ENCODE results near the gene CARM1.
"Not testable (repeated sequence)": the region's sequence is repeated elsewhere in the genome, so short reads cannot be mapped to it uniquely, and the experiment has no call there.

The CARM1 gene

DNA sequence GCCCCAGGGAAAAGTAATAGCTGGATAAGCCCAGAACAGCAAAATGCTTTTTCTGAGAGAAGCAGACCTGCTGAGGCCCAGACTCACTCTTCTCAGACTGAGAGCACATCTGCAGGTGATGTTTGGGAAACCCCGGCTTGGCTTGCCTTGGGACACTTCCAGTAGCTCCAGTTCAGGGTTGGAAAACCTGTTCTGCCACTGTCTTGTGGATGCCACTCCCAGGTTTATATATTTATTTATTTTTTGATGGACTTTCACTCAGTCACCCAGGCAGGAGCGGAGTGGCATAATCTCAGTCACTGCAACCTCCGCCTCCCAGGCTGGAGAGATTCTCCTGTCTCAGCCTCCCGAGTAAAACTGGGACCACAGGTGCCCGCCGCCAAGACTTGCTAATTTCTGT lies 81.5 kb downstream of the CARM1 start:
- Histone ChIP-seq H3K4me3 (ENCODE audit: low read depth, low read length) (no peak overlapping the region), H3K36me3 (no peaks in the 10 kb centered on the region), H3K27me3 (ENCODE audit: insufficient read depth, low read depth, severe bottlenecking) (no peaks in the 10 kb centered on the region), H3K27ac (no peak overlapping the region), H3K9me3 (ENCODE audit: severe bottlenecking) (no peaks in the 10 kb centered on the region)
- no peak for DNase-seq
- TF ChIP-seq, protein P1, sequence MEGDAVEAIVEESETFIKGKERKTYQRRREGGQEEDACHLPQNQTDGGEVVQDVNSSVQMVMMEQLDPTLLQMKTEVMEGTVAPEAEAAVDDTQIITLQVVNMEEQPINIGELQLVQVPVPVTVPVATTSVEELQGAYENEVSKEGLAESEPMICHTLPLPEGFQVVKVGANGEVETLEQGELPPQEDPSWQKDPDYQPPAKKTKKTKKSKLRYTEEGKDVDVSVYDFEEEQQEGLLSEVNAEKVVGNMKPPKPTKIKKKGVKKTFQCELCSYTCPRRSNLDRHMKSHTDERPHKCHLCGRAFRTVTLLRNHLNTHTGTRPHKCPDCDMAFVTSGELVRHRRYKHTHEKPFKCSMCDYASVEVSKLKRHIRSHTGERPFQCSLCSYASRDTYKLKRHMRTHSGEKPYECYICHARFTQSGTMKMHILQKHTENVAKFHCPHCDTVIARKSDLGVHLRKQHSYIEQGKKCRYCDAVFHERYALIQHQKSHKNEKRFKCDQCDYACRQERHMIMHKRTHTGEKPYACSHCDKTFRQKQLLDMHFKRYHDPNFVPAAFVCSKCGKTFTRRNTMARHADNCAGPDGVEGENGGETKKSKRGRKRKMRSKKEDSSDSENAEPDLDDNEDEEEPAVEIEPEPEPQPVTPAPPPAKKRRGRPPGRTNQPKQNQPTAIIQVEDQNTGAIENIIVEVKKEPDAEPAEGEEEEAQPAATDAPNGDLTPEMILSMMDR (IDR thresholded peaks at IDR 0.05; ENCODE audit: low read depth, low read length) = no peak

DNA sequence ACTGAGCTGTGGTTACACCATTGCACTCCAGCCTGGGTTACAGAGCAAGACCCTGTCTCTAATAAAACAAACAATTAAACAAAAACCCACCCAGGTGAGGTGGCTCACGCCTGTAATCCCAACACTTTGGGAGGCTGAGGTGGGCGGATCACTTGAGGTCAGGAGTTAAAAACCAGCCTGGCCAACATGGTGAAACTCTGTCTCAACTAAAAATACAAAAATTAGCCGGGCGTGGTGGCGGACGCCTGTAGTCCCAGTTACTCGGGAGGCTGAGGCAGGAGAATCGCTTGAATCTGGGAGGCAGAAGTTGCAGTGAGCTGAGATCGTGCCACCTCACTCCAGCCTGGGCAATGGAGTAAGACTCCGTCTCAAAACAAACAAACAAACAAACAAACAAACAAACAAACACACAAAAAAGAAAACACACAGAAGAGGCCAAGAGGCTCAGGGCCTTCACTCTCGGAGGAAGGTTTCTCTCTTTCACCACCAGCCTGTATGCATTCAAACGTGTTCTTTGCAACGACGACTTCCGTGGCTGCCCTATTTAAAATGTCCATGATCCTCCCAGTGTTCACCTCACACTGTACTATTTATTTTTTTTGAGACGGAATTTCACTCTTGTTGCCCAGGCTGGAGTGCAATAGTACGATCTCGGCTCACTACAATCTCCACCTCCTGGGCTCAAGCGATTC lies 88.1 kb downstream of the CARM1 start:
- not testable (repeated sequence) for H3K36me3 ChIP-seq; DNase-seq; H3K9me3 ChIP-seq (ENCODE audit: severe bottlenecking); H3K27me3 ChIP-seq (ENCODE audit: insufficient read depth, low read depth, severe bottlenecking)
- Histone ChIP-seq H3K27ac (peak overlapping the region; percentile 95), H3K4me3 (ENCODE audit: low read depth, low read length) (peak overlapping the region; percentile 77)

DNA sequence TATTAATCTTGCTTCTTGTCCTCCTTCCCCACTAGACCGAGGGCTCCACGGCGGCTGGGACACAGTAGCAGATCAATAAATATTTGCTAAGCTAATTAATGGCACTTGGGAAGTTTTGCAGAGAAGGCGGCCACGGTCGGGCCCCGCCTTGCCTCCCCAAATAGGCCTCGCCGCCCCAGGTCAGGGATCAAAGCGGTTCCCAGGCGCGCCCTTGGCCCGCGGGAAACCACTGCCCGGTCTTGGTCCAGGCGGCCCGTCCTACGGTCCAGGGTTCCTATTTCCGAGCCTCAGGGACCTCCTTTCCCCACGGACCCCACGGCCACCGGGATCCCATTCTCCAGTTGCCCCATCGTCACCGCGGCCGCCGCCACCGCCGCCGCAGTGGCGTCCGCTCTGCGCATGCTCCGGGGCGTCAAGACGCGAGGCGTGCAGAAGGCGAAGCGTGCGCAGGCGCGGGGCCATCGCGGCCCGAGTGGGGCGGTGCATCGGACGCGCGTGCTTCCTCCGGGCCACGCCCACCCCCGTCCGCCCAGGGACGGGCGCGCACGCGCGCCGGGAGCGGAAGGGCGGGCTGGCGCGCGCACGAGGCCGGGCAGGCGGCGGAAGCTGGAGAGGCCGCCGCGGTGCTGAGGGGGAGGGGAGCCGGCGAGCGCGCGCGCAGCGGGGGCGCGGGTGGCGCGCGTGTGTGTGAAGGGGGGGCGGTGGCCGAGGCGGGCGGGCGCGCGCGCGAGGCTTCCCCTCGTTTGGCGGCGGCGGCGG lies 89.1 kb downstream of the CARM1 start, which contains the start of gene SMARCA4:
Gene SMARCA4 (plus strand): TSS at position 717 of the 759 bp plus-strand sequence. CDS start 23,122 bp downstream, outside the sequence.
- Histone ChIP-seq H3K27ac (peak within 1 kb of the TSS; percentile 95), H3K27me3 (ENCODE audit: insufficient read depth, low read depth, severe bottlenecking) (no peaks in the 10 kb centered on the region), H3K4me3 (ENCODE audit: low read depth, low read length) (peak within 1 kb of the TSS; percentile 81), H3K9me3 (ENCODE audit: severe bottlenecking) (no peaks in the 10 kb centered on the region), H3K36me3 (peaks cover 13% of the 10 kb centered on the region)
- DNase-seq = peak; percentile 95
- TF ChIP-seq, protein P1 (IDR thresholded peaks at IDR 0.05; ENCODE audit: low read depth, low read length) = no peak

DNA sequence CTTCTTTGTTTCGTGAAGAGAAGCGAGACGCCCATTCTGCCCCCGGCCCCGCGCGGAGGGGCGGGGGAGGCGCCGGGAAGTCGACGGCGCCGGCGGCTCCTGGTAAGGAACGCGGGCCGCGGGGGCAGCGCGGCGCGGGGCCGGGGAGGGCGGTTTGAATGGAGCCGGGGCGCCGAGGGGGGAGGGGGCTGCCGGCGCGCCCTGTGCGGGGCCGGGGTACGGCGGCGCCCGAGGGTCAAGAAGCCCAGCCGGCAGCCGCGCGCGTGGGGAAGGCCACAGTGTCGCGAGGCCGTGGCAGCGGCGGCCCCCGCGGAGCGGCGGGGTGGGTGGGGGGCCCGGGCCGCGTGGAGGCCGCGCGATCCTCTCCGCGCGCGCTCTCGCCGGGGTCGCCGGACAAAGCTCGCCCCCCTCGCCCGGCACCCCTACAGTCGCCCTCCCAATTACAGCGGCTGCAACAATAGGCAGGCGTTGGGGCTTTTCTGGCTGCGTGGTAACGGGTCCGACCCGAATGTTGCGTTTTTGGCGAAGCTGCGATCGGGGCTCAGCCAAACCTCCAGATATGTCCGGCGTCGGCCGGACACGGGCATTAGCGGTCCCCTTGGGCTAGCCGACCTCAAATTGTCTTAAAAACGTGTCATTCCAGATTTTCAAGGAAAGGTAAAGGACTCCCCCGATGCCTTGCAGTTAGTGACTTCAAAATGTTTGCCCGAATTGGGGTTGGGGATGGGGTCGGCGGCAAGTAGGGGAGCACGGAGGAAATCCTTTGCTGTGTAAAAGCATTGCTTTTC lies 89.9 kb downstream of the CARM1 start:
- H3K9me3 ChIP-seq (ENCODE audit: severe bottlenecking) = no peaks in the 10 kb centered on the region

DNA sequence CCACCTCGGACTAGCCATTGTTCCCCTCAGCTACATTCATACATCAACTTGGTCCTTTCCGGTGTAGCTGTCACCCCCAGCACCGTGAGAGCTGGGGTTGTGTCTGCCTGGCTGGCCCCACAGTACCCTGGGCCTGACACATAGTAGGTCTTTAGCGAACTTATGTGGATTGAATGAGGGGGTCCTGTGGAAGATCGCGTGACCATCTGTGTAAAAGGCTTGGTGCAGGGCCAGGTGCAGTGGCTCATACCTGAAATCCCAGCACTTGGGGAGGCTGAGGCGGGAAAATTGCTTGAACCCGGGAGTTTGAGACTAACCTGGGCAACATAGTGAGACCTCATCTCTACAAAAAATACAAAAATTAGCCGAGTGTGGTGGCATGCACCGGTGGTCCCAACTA lies 91.5 kb downstream of the CARM1 start:
- TF ChIP-seq, protein P1 (IDR thresholded peaks at IDR 0.05; ENCODE audit: low read depth, low read length) = no peak
- Histone ChIP-seq H3K36me3 (peaks cover 18% of the 10 kb centered on the region), H3K27ac (no peak overlapping the region), H3K4me3 (ENCODE audit: low read depth, low read length) (no peak overlapping the region), H3K27me3 (ENCODE audit: insufficient read depth, low read depth, severe bottlenecking) (no peaks in the 10 kb centered on the region), H3K9me3 (ENCODE audit: severe bottlenecking) (no peaks in the 10 kb centered on the region)
- no peak for DNase-seq

More for the DNA sequence above, 89.9 kb downstream of the CARM1 start:
- peak overlapping the region; percentile 81 for H3K4me3 ChIP-seq (ENCODE audit: low read depth, low read length)
- H3K36me3 ChIP-seq = peaks cover 16% of the 10 kb centered on the region
- TF ChIP-seq, protein P1 (IDR thresholded peaks at IDR 0.05; ENCODE audit: low read depth, low read length) = no peak
- DNase-seq = peak; percentile 34
- peak overlapping the region; percentile 91 for H3K27ac ChIP-seq
- H3K27me3 ChIP-seq (ENCODE audit: insufficient read depth, low read depth, severe bottlenecking) = no peaks in the 10 kb centered on the region

DNA sequence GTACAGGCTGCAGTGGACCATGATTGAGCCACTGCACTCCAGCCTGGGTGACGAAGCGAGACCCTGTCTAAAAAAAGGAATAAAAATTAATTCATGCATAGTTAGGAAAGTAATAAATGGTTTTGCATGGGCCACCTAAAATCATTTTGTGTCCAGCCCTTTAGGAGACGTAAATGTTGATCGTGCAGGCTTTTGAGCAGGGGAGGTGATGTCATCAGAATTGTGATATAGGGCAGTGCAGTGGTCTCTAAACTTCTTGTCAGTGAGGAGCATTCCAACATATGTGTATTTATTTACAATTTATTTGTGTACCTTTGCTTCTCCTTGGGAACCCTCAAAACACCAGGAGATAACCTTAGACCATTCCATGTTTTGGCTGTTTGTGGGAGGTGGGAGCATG lies 92.5 kb downstream of the CARM1 start:
- Histone ChIP-seq H3K27ac (no peak overlapping the region), H3K36me3 (peaks cover 18% of the 10 kb centered on the region), H3K9me3 (ENCODE audit: severe bottlenecking) (no peaks in the 10 kb centered on the region), H3K27me3 (ENCODE audit: insufficient read depth, low read depth, severe bottlenecking) (no peaks in the 10 kb centered on the region), H3K4me3 (ENCODE audit: low read depth, low read length) (no peak overlapping the region)
- TF ChIP-seq, protein P1 (IDR thresholded peaks at IDR 0.05; ENCODE audit: low read depth, low read length) = no peak
- DNase-seq = no peak
